Activated T-helper 1 cell treated with Interleukin-2 at 50 U/mL for 16 hours (primary cell): Measurements from ENCODE around the gene PRKACA.
"Not testable (repeated sequence)": the region's sequence is repeated elsewhere in the genome, so short reads cannot be mapped to it uniquely, and the experiment has no call there.

Experiments used
- DNase-seq: peaks from one replicate; pipeline ENCODE4 v3.0.0-alpha.2; 2020; ENCODE audit warnings: low read depth

Gene PRKACA

GRCh38 chr19:14147797-14148605 lies 30.4 kb upstream of the PRKACA start:
- DNase-seq: peak; percentile 33

- no peak for DNase-seq
These were observed 29.2 kb upstream of the PRKACA start for GRCh38 chr19:14146789-14147216.

GRCh38 chr19:14146169-14146568 lies 28.6 kb upstream of the PRKACA start:
- not testable (repeated sequence) for DNase-seq

- DNase-seq: no peak
These were observed 27.8 kb upstream of the PRKACA start for GRCh38 chr19:14145381-14145780.

GRCh38 chr19:14142262-14143190 lies 25.0 kb upstream of the PRKACA start:
- no peak for DNase-seq

GRCh38 chr19:14141041-14141440 lies 23.5 kb upstream of the PRKACA start:
- DNase-seq: no peak

- no peak for DNase-seq
These were observed 22.4 kb upstream of the PRKACA start for GRCh38 chr19:14139944-14140343.

- DNase-seq: no peak
These were observed 21.2 kb upstream of the PRKACA start for GRCh38 chr19:14138576-14139265.

- DNase-seq: peak; percentile 98
These were observed 19.1 kb upstream of the PRKACA start, which contains the start of gene ASF1B for GRCh38 chr19:14136509-14137281. Gene ASF1B, minus strand, starts transcription at chr19:14136589. Its CDS starts 133 bp downstream, at chr19:14136456.

- DNase-seq: no peak
These were observed 18.5 kb upstream of the PRKACA start for GRCh38 chr19:14135985-14136508.

GRCh38 chr19:14135355-14135754 lies 17.8 kb upstream of the PRKACA start:
- no peak for DNase-seq

GRCh38 chr19:14127929-14128509 lies 10.5 kb upstream of the PRKACA start:
- no peak for DNase-seq

- no peak for DNase-seq
These were observed 9.6 kb upstream of the PRKACA start for GRCh38 chr19:14127176-14127575.

- DNase-seq: no peak
These were observed 5.4 kb upstream of the PRKACA start for GRCh38 chr19:14122924-14123323.

- no peak for DNase-seq
These were observed 2.9 kb upstream of the PRKACA start for GRCh38 chr19:14120497-14120780.

GRCh38 chr19:14119644-14120496 lies 2.3 kb upstream of the PRKACA start:
- no peak for DNase-seq

- DNase-seq: no peak
These were observed 1.6 kb upstream of the PRKACA start for GRCh38 chr19:14119146-14119545.

GRCh38 chr19:14118165-14119051 lies 846 bp upstream of the PRKACA start:
- peak; percentile 17 for DNase-seq
